ENCODE data around the gene DNTT.

The DNTT gene

DNA sequence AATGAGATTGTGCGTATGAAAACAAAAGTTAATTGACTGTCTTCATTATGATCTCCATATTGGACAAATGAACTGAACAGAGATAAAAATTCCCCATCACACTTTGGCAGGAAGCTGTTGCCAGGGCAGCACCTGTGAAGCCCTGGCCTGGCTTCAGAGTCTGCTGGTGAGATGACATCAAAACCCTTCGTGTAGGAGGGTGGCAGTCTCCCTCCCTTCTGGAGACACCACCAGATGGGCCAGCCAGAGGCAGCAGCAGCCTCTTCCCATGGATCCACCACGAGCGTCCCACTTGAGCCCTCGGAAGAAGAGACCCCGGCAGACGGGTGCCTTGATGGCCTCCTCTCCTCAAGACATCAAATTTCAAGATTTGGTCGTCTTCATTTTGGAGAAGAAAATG lies at the start of gene DNTT:
DNTT (plus strand) TSS at position 205 of the 400 bp plus-strand sequence; CDS start at position 269, 64 bp downstream.
- Histone ChIP-seq H3K4me3 (replicated peaks; ENCODE audit: low read depth, low read length) (no peak within 1 kb of the TSS), H3K27me3 (replicated peaks; ENCODE audit: control insufficient read depth, insufficient read depth, low read length) (no peaks in the 10 kb centered on the region), H3K36me3 (ENCODE audit: control insufficient read depth, insufficient read depth, low read length) (no peaks in the 10 kb centered on the region)
- no peak for DNase-seq (ENCODE audit: extremely low read depth, insufficient read length)
- TF ChIP-seq, protein P1, sequence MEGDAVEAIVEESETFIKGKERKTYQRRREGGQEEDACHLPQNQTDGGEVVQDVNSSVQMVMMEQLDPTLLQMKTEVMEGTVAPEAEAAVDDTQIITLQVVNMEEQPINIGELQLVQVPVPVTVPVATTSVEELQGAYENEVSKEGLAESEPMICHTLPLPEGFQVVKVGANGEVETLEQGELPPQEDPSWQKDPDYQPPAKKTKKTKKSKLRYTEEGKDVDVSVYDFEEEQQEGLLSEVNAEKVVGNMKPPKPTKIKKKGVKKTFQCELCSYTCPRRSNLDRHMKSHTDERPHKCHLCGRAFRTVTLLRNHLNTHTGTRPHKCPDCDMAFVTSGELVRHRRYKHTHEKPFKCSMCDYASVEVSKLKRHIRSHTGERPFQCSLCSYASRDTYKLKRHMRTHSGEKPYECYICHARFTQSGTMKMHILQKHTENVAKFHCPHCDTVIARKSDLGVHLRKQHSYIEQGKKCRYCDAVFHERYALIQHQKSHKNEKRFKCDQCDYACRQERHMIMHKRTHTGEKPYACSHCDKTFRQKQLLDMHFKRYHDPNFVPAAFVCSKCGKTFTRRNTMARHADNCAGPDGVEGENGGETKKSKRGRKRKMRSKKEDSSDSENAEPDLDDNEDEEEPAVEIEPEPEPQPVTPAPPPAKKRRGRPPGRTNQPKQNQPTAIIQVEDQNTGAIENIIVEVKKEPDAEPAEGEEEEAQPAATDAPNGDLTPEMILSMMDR (IDR thresholded peaks at IDR 0.05; ENCODE audit: insufficient read depth, low read length, poor library complexity, severe bottlenecking): no peak

DNA sequence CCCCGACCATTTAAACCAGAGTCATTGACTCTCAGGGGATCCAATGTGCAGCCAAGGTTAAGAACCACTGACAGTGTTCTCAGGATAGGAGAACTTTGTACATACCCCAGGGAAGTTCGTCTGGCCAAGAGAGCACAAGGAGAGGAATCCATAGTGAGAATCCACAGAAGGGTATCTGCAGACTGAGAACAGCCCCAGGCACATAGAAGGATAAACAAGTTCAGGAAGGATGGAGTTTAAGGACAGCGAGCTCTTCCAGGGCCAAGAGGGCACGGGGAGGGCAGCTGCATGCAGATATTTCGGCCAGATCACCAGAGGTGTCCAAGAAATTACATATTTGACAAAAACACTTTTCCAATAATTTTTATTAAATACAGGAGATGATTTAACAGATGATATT lies 49.3 kb upstream of the DNTT start:
- no peak for DNase-seq (ENCODE audit: extremely low read depth, insufficient read length)
- TF ChIP-seq, protein P1 (IDR thresholded peaks at IDR 0.05; ENCODE audit: insufficient read depth, low read length, poor library complexity, severe bottlenecking): no peak
- H3K27me3 ChIP-seq (replicated peaks; ENCODE audit: control insufficient read depth, insufficient read depth, low read length): no peaks in the 10 kb centered on the region
- peaks cover 17% of the 10 kb centered on the region for H3K36me3 ChIP-seq (ENCODE audit: control insufficient read depth, insufficient read depth, low read length)
- no peak overlapping the region for H3K4me3 ChIP-seq (replicated peaks; ENCODE audit: low read depth, low read length)

DNA sequence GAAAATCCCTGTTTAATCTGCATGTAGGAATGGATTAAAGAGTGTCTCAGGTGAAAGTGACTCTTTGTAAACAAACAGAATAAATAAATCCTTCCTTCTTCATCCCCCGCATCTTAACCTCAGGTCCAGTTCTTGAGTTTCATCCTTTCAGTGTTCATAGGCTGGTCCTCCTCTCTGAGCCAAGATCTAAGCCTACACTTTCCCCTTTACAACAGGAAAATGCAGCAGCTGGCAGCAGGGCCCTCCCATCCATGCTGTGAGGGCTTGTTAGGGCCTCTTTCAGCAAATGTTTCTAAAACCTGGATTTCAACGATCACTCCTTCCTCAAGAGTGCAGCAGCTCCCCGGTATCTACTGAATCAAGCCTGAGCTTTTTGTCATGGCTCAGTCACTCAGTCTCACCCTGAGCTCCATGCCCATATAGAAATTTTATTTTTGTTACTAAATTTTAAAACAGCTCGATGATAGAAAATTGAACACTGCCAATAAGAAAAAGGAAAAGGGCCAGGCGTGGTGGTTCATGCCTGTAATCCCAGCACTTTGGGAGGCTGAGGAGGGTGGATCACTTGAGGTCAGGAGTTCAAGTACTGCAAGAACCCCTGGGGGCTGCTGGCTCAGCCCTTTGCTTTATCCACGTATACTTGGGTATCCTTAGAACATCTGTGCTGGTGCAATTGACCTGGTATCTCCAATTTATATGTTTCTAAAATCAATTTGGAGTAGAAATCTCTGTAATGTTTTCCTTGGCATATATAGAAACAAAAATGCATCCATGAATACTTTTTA lies 48.5 kb upstream of the DNTT start:
- DNase-seq (ENCODE audit: extremely low read depth, insufficient read length): no peak
- H3K27me3 ChIP-seq (replicated peaks; ENCODE audit: control insufficient read depth, insufficient read depth, low read length): no peaks in the 10 kb centered on the region
- peaks cover 19% of the 10 kb centered on the region for H3K36me3 ChIP-seq (ENCODE audit: control insufficient read depth, insufficient read depth, low read length)
- TF ChIP-seq, protein P1 (IDR thresholded peaks at IDR 0.05; ENCODE audit: insufficient read depth, low read length, poor library complexity, severe bottlenecking): no peak
- no peak overlapping the region for H3K4me3 ChIP-seq (replicated peaks; ENCODE audit: low read depth, low read length)

DNA sequence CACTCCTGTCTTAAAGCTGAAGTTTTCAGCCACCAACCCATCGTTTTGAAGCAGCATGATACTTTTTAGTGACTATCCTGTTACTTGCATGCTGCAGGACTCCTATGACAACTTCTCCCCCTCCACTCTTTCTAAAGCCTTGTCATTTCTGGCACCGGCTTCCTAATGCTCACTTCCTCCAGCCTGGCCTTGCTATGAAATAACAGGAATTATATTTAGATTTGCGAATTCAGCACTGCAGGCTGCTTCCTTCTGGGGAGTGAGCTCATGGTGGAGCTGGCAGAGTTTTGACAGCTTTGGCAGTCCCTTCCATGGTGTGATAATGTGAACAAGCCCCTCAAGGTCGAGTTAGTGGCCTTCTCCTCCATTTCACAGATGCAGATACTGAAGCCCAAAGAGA lies 46.3 kb upstream of the DNTT start:
- H3K4me3 ChIP-seq (replicated peaks; ENCODE audit: low read depth, low read length): no peak overlapping the region
- DNase-seq (ENCODE audit: extremely low read depth, insufficient read length): no peak
- peaks cover 19% of the 10 kb centered on the region for H3K36me3 ChIP-seq (ENCODE audit: control insufficient read depth, insufficient read depth, low read length)
- TF ChIP-seq, protein P1 (IDR thresholded peaks at IDR 0.05; ENCODE audit: insufficient read depth, low read length, poor library complexity, severe bottlenecking): no peak
- no peaks in the 10 kb centered on the region for H3K27me3 ChIP-seq (replicated peaks; ENCODE audit: control insufficient read depth, insufficient read depth, low read length)

DNA sequence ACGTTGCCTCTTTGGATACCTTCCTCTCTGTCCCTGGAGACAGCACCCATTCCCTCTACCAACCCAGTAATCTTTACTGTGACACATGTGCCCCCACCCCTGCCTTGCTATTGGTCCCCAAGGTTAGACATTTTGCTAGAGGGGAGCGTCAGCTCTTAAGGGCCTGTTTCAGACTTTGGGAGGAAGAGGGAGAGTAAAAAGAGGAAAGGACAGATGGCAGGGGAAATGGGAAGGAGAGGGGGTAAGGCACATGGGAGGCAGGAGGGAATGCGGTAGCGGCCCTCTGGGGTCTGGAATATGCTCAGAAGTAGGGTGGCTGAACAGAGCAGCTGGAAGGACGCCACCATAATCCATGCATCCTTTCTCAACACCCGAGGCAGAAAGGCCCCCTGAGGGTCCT lies 45.1 kb upstream of the DNTT start:
- H3K27me3 ChIP-seq (replicated peaks; ENCODE audit: control insufficient read depth, insufficient read depth, low read length): no peaks in the 10 kb centered on the region
- peaks cover 25% of the 10 kb centered on the region for H3K36me3 ChIP-seq (ENCODE audit: control insufficient read depth, insufficient read depth, low read length)
- no peak overlapping the region for H3K4me3 ChIP-seq (replicated peaks; ENCODE audit: low read depth, low read length)
- DNase-seq (ENCODE audit: extremely low read depth, insufficient read length): no peak
- TF ChIP-seq, protein P1 (IDR thresholded peaks at IDR 0.05; ENCODE audit: insufficient read depth, low read length, poor library complexity, severe bottlenecking): no peak

Measured in GM06990 (cell line).